RWPE1 (cell line): ENCODE data around the gene SPATA2.
A peak's percentile ranks its signal among the peaks of the same experiment; 100 is the strongest.

Source experiments
- CTCF ChIA-PET: fragments of 350-600 bp; sonication (Branson Sonifier 250); formaldehyde crosslinking; extraction: SDS; loops from one replicate; lab custom pipeline; 2021; lab: Yijun Ruan, JAX
- POLR2A ChIA-PET: fragments of 400-600 bp; formaldehyde crosslinking; extraction: SDS; loops from one replicate; lab custom pipeline; 2020; ENCODE audit warnings: antibody characterized with exemption; ENCODE audit not compliant: low non-redundant PET; lab: Yijun Ruan, JAX
- DNase-seq: peaks from one replicate; pipeline ENCODE4 v3.0.0; 2012; ENCODE audit warnings: low spot score
- H3K27ac ChIP-seq: fragments of 450-650 bp; 2 replicates; pipeline ENCODE4 v1.5.1; 2017
- CTCF ChIP-seq: fragments of 450-650 bp; conservative IDR thresholded peaks from 2 replicates; pipeline ENCODE4 v1.5.1; 2017; ENCODE audit warnings: low read depth, mild to moderate bottlenecking

The SPATA2 gene

GRCh38 chr20:49891476-49892110 is 23.7 kb downstream of the SPATA2 start:
- CTCF ChIA-PET: interaction anchor here (0.6 to 5.7 kb wide), 4 partner anchors 11 to 349 kb away, joined by 3 to 34 read pairs (median 4); no protein-coding TSS in a partner anchor
- TF ChIP-seq CTCF: no peak
- no peak for DNase-seq
- POLR2A ChIA-PET: no interaction called here
- H3K27ac ChIP-seq: 0 out of 2 replicates have a peak overlapping the region, but pooled peaks have one; percentile 2

GRCh38 chr20:49890471-49891361 is 24.6 kb downstream of the SPATA2 start:
- CTCF ChIA-PET: interaction anchor here (0.6 to 5.7 kb wide), 13 partner anchors 9 to 765 kb away, joined by 3 to 34 read pairs (median 5); no protein-coding TSS in a partner anchor
- no peak for DNase-seq
- no peak overlapping the region for H3K27ac ChIP-seq

GRCh38 chr20:49889935-49890333 is 25.4 kb downstream of the SPATA2 start:
- H3K27ac ChIP-seq: no peak overlapping the region
- TF ChIP-seq CTCF: peak; percentile 83
- CTCF ChIA-PET: interaction anchor here (0.6 to 5.7 kb wide), 32 partner anchors 10 to 765 kb away, joined by 3 to 34 read pairs (median 6); partner anchors contain the start of gene SLC9A8
- DNase-seq: peak; percentile 59
- POLR2A ChIA-PET: no interaction called here

More at GRCh38 chr20:49890471-49891361, 24.6 kb downstream of the SPATA2 start:
- TF ChIP-seq CTCF: no peak
- POLR2A ChIA-PET: no interaction called here

GRCh38 chr20:49889001-49889934 is 26.1 kb downstream of the SPATA2 start:
- POLR2A ChIA-PET: no interaction called here
- CTCF ChIA-PET: interaction anchor here (0.5 to 5.7 kb wide), 50 partner anchors 8 to 808 kb away, joined by 3 to 34 read pairs (median 4); partner anchors contain the start of gene SLC9A8
- DNase-seq: no peak
- peak overlapping the region; percentile 42 for H3K27ac ChIP-seq
- no peak for TF ChIP-seq CTCF

- ChIA-PET CTCF (interaction anchor here (0.6 to 5.7 kb wide), 38 partner anchors 8 to 378 kb away, joined by 3 to 34 read pairs (median 5); partner anchors contain the start of gene SLC9A8), POLR2A (no interaction called here)
- peak overlapping the region; percentile 42 for H3K27ac ChIP-seq
- peak; percentile 98 for TF ChIP-seq CTCF
- DNase-seq: peak; percentile 77
Measured at GRCh38 chr20:49888212-49889000, 26.9 kb downstream of the SPATA2 start.
